ENCODE results near the gene GNAZ. TPM values are rescaled to one million over a fixed set of nuclear protein-coding genes. Genes with fewer than 3 reads are reported as not detected.

The GNAZ gene
- total and polyA plus RNA-seq, 5 experiments from 2014 or later = 0.30 to 0.68 (median 0.48) TPM; not detected in 2

- peaks cover 0 to 8% (median under 1%) of the 10 kb centered on the region in 4 donors for H3K4me1 Mint-ChIP-seq
- no peak for ATAC-seq
- peak overlapping the region in 1 of 10 donors; percentile 84 for H3K27ac Mint-ChIP-seq
- no peak for DNase-seq
- POLR2A ChIA-PET = no interaction called here
- H3K36me3 Mint-ChIP-seq = peaks cover 0 to 6% (median 3%) of the 10 kb centered on the region in 3 donors
- no peak overlapping the region for H3K4me3 Mint-ChIP-seq
- H3K27me3 Mint-ChIP-seq = peaks cover 0 to 9% (median 0%) of the 10 kb centered on the region in 5 donors
- peaks cover 0 to 9% (median 6%) of the 10 kb centered on the region in 9 donors for H3K9me3 Mint-ChIP-seq
Measured at GRCh38 chr22:23061471-23062280, 8.6 kb upstream of the GNAZ start.

GRCh38 chr22:23062616-23063538, 7.4 kb upstream of the GNAZ start:
- peak in 1 of 10 donors; percentile 7 for DNase-seq
- Mint-ChIP-seq H3K36me3 (no peaks in the 10 kb centered on the region), H3K4me1 (peaks cover 5 to 11% (median 6%) of the 10 kb centered on the region in 4 donors), H3K9me3 (no peaks in the 10 kb centered on the region), H3K4me3 (no peak overlapping the region), H3K27ac (peak overlapping the region in 1 of 10 donors; percentile 18), H3K27me3 (peaks cover 0 to 4% (median 0%) of the 10 kb centered on the region in 5 donors)
- POLR2A ChIA-PET = interaction anchor here (0.6 kb wide), 1 partner anchor 47 kb away, joined by 3 read pairs; no protein-coding TSS in a partner anchor
- no peak for ATAC-seq

GRCh38 chr22:23063539-23064380, 6.6 kb upstream of the GNAZ start:
- DNase-seq (peak in 1 of 10 donors; percentile 17), ATAC-seq (no peak)
- POLR2A ChIA-PET = no interaction called here
- Mint-ChIP-seq H3K36me3 (no peaks in the 10 kb centered on the region), H3K27me3 (peaks cover 0 to 4% (median 0%) of the 10 kb centered on the region in 5 donors), H3K4me3 (no peak overlapping the region), H3K4me1 (peaks cover 7 to 15% (median 9%) of the 10 kb centered on the region in 4 donors), H3K9me3 (no peaks in the 10 kb centered on the region), H3K27ac (no peak overlapping the region)

GRCh38 chr22:23064381-23065068, 5.8 kb upstream of the GNAZ start:
- no peak overlapping the region for H3K27ac Mint-ChIP-seq
- DNase-seq (peak in 2 of 10 donors; percentile 13 to 55), ATAC-seq (no peak)

GRCh38 chr22:23065069-23065451, 5.3 kb upstream of the GNAZ start:
- Mint-ChIP-seq H3K9me3 (no peaks in the 10 kb centered on the region), H3K4me1 (peaks cover 11 to 20% (median 17%) of the 10 kb centered on the region in 4 donors), H3K27me3 (peaks cover 0 to 4% (median 0%) of the 10 kb centered on the region in 5 donors), H3K36me3 (no peaks in the 10 kb centered on the region), H3K27ac (no peak overlapping the region), H3K4me3 (no peak overlapping the region)
- no peak for ATAC-seq
- POLR2A ChIA-PET = no interaction called here
- DNase-seq = peak in 1 of 10 donors; percentile 10

More at GRCh38 chr22:23064381-23065068, 5.8 kb upstream of the GNAZ start:
- no peaks in the 10 kb centered on the region for H3K9me3 Mint-ChIP-seq
- H3K27me3 Mint-ChIP-seq = peaks cover 0 to 4% (median 0%) of the 10 kb centered on the region in 5 donors
- peaks cover 8 to 16% (median 14%) of the 10 kb centered on the region in 4 donors for H3K4me1 Mint-ChIP-seq
- no peaks in the 10 kb centered on the region for H3K36me3 Mint-ChIP-seq
- H3K4me3 Mint-ChIP-seq = no peak overlapping the region
- POLR2A ChIA-PET = no interaction called here

GRCh38 chr22:23065495-23066122, 4.7 kb upstream of the GNAZ start:
- POLR2A ChIA-PET = no interaction called here
- peaks cover 0 to 1% (median 0%) of the 10 kb centered on the region in 5 donors for H3K27me3 Mint-ChIP-seq
- H3K36me3 Mint-ChIP-seq = no peaks in the 10 kb centered on the region
- H3K4me1 Mint-ChIP-seq = peaks cover 11 to 20% (median 16%) of the 10 kb centered on the region in 4 donors
- H3K9me3 Mint-ChIP-seq = no peaks in the 10 kb centered on the region
- ATAC-seq (no peak), DNase-seq (peak in 2 of 10 donors; percentile 0 to 14)
- H3K4me3 Mint-ChIP-seq = no peak overlapping the region
- H3K27ac Mint-ChIP-seq = peak overlapping the region in 3 of 10 donors; percentile 29 to 65 (median 51)

- POLR2A ChIA-PET = interaction anchor here (0.6 kb wide), 1 partner anchor 106 kb away, joined by 3 read pairs; no protein-coding TSS in a partner anchor
- no peak for ATAC-seq
- H3K27me3 Mint-ChIP-seq = no peaks in the 10 kb centered on the region
- peaks cover 14 to 27% (median 20%) of the 10 kb centered on the region in 4 donors for H3K4me1 Mint-ChIP-seq
- no peaks in the 10 kb centered on the region for H3K9me3 Mint-ChIP-seq
- H3K36me3 Mint-ChIP-seq = no peaks in the 10 kb centered on the region
- peak in 2 of 10 donors; percentile 14 to 44 for DNase-seq
- peak overlapping the region in 4 of 10 donors; percentile 29 to 81 (median 76) for H3K27ac Mint-ChIP-seq
- peak overlapping the region in 1 of 10 donors; percentile 24 for H3K4me3 Mint-ChIP-seq
Measured at GRCh38 chr22:23066200-23067022, 3.9 kb upstream of the GNAZ start.

- H3K27ac Mint-ChIP-seq = peak overlapping the region in 1 of 10 donors; percentile 78
- no peak overlapping the region for H3K4me3 Mint-ChIP-seq
- H3K36me3 Mint-ChIP-seq = no peaks in the 10 kb centered on the region
- H3K27me3 Mint-ChIP-seq = no peaks in the 10 kb centered on the region
- no peaks in the 10 kb centered on the region for H3K9me3 Mint-ChIP-seq
- ATAC-seq (no peak), DNase-seq (peak in 3 of 10 donors; percentile 0 to 62 (median 13))
- H3K4me1 Mint-ChIP-seq = peaks cover 19 to 31% (median 23%) of the 10 kb centered on the region in 4 donors
- POLR2A ChIA-PET = interaction anchor here (0.6 kb wide), 1 partner anchor 107 kb away, joined by 3 read pairs; no protein-coding TSS in a partner anchor
Measured at GRCh38 chr22:23067023-23067650, 3.2 kb upstream of the GNAZ start.

- no peaks in the 10 kb centered on the region for H3K36me3 Mint-ChIP-seq
- POLR2A ChIA-PET = no interaction called here
- DNase-seq (peak in 1 of 10 donors; percentile 12), ATAC-seq (no peak)
- H3K27ac Mint-ChIP-seq = peak overlapping the region in 3 of 10 donors; percentile 19 to 86 (median 36)
- no peak overlapping the region for H3K4me3 Mint-ChIP-seq
- no peaks in the 10 kb centered on the region for H3K27me3 Mint-ChIP-seq
- peaks cover 19 to 31% (median 25%) of the 10 kb centered on the region in 4 donors for H3K4me1 Mint-ChIP-seq
- H3K9me3 Mint-ChIP-seq = no peaks in the 10 kb centered on the region
Measured at GRCh38 chr22:23067691-23068090, 2.6 kb upstream of the GNAZ start.
